DOHH2 (cell line): ENCODE data around the gene USB1.

Experiments used
- CTCF ChIP-seq: fragments of 200-600 bp; sonication (generic); IDR thresholded peaks from one replicate; pipeline ENCODE4 v1.5.1; 2014; ENCODE audit warnings: antibody characterized with exemption, mild to moderate bottlenecking, low read depth, low read length; ENCODE audit not compliant: poor library complexity, severe bottlenecking
- EZH2phosphoT487 ChIP-seq: fragments of 200-600 bp; sonication (generic); IDR thresholded peaks from 2 replicates; pipeline ENCODE4 v1.6.1; 2017; ENCODE audit warnings: borderline replicate concordance, mild to moderate bottlenecking, antibody characterized with exemption, low read length, moderate library complexity, mixed read lengths

GRCh38 chr16:58018803-58019202 is 17.6 kb downstream of the USB1 start:
- TF ChIP-seq CTCF: no peak
- no peak for TF ChIP-seq EZH2phosphoT487
